ENCODE results near the gene SERINC5.
"Not testable (repeated sequence)": the region's sequence is repeated elsewhere in the genome, so short reads cannot be mapped to it uniquely, and the experiment has no call there.

Gene SERINC5

DNA sequence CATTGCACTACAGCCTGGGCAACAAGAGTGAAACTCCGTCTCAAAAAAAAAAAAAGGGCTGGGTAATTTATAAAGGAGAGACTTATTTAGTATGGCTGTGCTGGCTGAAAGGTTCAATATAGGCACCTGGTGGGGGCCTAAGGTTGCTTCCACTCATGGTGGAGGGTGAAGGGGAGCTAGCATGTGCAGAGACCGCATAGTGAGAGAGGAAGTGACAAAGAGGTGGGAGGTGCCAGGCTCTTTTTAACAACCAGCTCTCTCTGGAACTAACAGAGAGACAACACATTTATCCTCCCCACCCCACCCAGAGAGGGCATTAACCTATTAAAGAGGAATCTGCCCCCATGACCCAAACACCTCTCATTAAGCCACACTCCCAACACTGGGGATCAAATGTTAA, 28.9 kb upstream of the SERINC5 start:
- Histone ChIP-seq H3K27ac (ENCODE audit: insufficient read depth, low read length, poor library complexity, severe bottlenecking) (no peak overlapping the region), H3K4me1 (ENCODE audit: control insufficient read depth, insufficient read depth, low read length, poor library complexity, severe bottlenecking) (no peaks in the 10 kb centered on the region), H3K27me3 (replicated peaks; ENCODE audit: control insufficient read depth, insufficient read depth, low read length, poor library complexity, severe bottlenecking) (no peaks in the 10 kb centered on the region), H3K36me3 (ENCODE audit: control insufficient read depth, insufficient read depth, low read length) (no peaks in the 10 kb centered on the region), H3K4me3 (ENCODE audit: insufficient read depth, low read depth, low read length, poor library complexity, severe bottlenecking) (no peak overlapping the region), H3K9me3 (ENCODE audit: control insufficient read depth, low read length) (no peaks in the 10 kb centered on the region)
- DNase-seq = no peak

DNA sequence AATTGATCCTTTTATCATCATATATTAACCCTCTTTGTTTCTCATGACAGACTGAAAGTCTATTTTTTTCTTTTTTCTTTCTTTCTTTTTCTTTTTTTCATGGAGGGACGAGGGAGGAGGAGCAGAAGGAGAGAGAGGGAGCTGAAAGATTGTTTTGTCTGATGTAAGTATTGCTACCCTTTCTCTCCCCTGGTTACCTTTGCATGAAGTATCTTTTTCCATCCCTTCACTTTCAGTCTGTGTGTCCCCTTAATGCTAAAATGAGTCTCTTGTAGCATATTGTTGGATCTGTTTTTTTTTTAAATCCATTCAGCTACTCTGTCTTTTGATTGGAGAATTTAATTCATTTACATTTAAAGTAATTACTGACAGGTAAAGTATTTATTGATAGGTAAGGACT, 27.5 kb upstream of the SERINC5 start:
- Histone ChIP-seq H3K27ac (ENCODE audit: insufficient read depth, low read length, poor library complexity, severe bottlenecking) (no peak overlapping the region), H3K27me3 (replicated peaks; ENCODE audit: control insufficient read depth, insufficient read depth, low read length, poor library complexity, severe bottlenecking) (no peaks in the 10 kb centered on the region), H3K4me1 (ENCODE audit: control insufficient read depth, insufficient read depth, low read length, poor library complexity, severe bottlenecking) (no peaks in the 10 kb centered on the region), H3K9me3 (ENCODE audit: control insufficient read depth, low read length) (no peaks in the 10 kb centered on the region), H3K36me3 (ENCODE audit: control insufficient read depth, insufficient read depth, low read length) (no peaks in the 10 kb centered on the region), H3K4me3 (ENCODE audit: insufficient read depth, low read depth, low read length, poor library complexity, severe bottlenecking) (no peak overlapping the region)
- DNase-seq = no peak

DNA sequence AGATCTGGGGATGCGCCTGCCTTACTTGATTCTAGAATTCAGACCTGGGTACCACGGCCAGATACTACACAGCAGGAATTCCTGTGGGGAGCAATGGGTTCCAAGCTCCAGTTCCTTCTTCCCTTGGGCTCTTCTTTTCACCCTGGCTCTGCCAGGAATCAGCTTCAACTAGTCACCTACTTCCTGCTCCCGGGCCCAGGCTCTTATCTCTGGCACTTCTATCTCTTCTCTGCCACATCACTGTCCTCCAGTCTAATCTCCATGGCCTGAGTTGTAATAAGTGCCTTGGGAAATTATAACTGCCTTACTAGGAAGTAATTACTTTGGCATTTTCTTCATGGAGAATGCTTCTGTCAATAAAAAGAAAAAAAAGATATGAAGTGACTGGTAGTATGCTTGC, 26.2 kb upstream of the SERINC5 start:
- no peaks in the 10 kb centered on the region for H3K36me3 ChIP-seq (ENCODE audit: control insufficient read depth, insufficient read depth, low read length)
- no peak overlapping the region for H3K27ac ChIP-seq (ENCODE audit: insufficient read depth, low read length, poor library complexity, severe bottlenecking)
- no peaks in the 10 kb centered on the region for H3K27me3 ChIP-seq (replicated peaks; ENCODE audit: control insufficient read depth, insufficient read depth, low read length, poor library complexity, severe bottlenecking)
- no peak for DNase-seq
- no peaks in the 10 kb centered on the region for H3K4me1 ChIP-seq (ENCODE audit: control insufficient read depth, insufficient read depth, low read length, poor library complexity, severe bottlenecking)
- H3K4me3 ChIP-seq (ENCODE audit: insufficient read depth, low read depth, low read length, poor library complexity, severe bottlenecking) = no peak overlapping the region
- H3K9me3 ChIP-seq (ENCODE audit: control insufficient read depth, low read length) = no peaks in the 10 kb centered on the region

DNA sequence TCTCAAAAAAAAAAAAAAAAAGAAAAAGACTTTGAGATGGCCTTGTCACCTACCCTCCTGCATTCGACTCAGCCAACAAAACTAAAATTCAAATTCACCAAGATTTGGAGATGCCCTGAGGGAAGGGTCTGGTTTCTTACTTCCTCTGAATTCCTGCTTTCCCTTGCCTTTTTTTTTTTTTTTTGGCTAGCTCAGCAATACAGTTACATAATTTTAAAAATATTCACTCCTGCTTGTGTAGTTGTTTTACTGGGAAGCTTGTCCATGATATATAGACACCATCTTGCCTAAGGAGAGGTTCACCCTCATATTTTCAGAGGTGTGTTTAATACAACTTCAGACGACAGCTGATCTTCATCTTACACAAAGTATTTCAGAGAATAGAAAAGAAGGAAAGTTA, 21.3 kb upstream of the SERINC5 start:
- H3K4me1 ChIP-seq (ENCODE audit: control insufficient read depth, insufficient read depth, low read length, poor library complexity, severe bottlenecking) = no peaks in the 10 kb centered on the region
- no peaks in the 10 kb centered on the region for H3K27me3 ChIP-seq (replicated peaks; ENCODE audit: control insufficient read depth, insufficient read depth, low read length, poor library complexity, severe bottlenecking)
- no peaks in the 10 kb centered on the region for H3K9me3 ChIP-seq (ENCODE audit: control insufficient read depth, low read length)

DNA sequence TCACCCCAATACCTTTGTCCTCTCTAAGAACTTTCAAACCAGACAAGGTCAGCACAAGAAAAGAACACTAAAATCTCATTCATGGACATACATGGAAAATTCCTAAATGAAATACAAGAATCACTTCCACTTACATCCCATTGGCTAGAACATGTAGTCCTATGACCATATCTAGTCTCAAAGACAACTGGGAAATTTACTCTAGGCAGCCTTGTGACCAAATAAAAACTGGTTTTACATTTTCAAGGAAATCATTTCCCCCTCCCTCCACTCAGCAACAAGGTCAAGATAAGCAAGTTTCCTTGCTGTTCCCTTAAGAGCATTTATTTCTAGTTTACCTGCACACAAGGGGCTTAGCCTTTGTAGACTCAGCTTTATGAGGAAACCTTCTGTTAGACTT, 20.3 kb upstream of the SERINC5 start:
- no peaks in the 10 kb centered on the region for H3K4me1 ChIP-seq (ENCODE audit: control insufficient read depth, insufficient read depth, low read length, poor library complexity, severe bottlenecking)
- no peak overlapping the region for H3K4me3 ChIP-seq (ENCODE audit: insufficient read depth, low read depth, low read length, poor library complexity, severe bottlenecking)
- DNase-seq = no peak
- H3K27me3 ChIP-seq (replicated peaks; ENCODE audit: control insufficient read depth, insufficient read depth, low read length, poor library complexity, severe bottlenecking) = no peaks in the 10 kb centered on the region
- H3K36me3 ChIP-seq (ENCODE audit: control insufficient read depth, insufficient read depth, low read length) = no peaks in the 10 kb centered on the region
- H3K9me3 ChIP-seq (ENCODE audit: control insufficient read depth, low read length) = no peaks in the 10 kb centered on the region
- no peak overlapping the region for H3K27ac ChIP-seq (ENCODE audit: insufficient read depth, low read length, poor library complexity, severe bottlenecking)

More for the DNA sequence above, 21.3 kb upstream of the SERINC5 start:
- DNase-seq = no peak
- H3K27ac ChIP-seq (ENCODE audit: insufficient read depth, low read length, poor library complexity, severe bottlenecking) = no peak overlapping the region
- H3K4me3 ChIP-seq (ENCODE audit: insufficient read depth, low read depth, low read length, poor library complexity, severe bottlenecking) = no peak overlapping the region
- H3K36me3 ChIP-seq (ENCODE audit: control insufficient read depth, insufficient read depth, low read length) = no peaks in the 10 kb centered on the region

DNA sequence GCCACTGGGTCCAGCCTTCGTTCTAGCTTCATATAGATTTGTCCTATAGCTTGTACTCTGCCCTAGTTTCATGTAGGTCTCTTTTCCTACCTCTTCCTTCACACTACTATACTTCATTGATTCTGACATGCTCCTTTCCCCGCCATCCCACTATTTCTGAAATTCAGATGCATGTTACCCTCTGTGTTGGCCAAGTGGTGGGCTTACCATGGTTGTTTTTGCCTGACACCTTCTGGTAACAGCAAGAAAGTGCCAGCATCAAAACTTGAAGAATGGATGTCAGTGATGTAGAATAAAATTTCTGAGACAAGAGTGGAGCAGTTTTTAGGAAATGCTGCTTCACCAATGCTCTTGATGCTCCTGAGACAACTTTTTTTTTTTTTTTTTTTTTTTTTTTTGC, 19.5 kb upstream of the SERINC5 start:
- H3K27ac ChIP-seq (ENCODE audit: insufficient read depth, low read length, poor library complexity, severe bottlenecking) = no peak overlapping the region
- no peaks in the 10 kb centered on the region for H3K4me1 ChIP-seq (ENCODE audit: control insufficient read depth, insufficient read depth, low read length, poor library complexity, severe bottlenecking)
- no peaks in the 10 kb centered on the region for H3K36me3 ChIP-seq (ENCODE audit: control insufficient read depth, insufficient read depth, low read length)
- no peaks in the 10 kb centered on the region for H3K27me3 ChIP-seq (replicated peaks; ENCODE audit: control insufficient read depth, insufficient read depth, low read length, poor library complexity, severe bottlenecking)
- no peaks in the 10 kb centered on the region for H3K9me3 ChIP-seq (ENCODE audit: control insufficient read depth, low read length)
- no peak for DNase-seq
- H3K4me3 ChIP-seq (ENCODE audit: insufficient read depth, low read depth, low read length, poor library complexity, severe bottlenecking) = no peak overlapping the region

DNA sequence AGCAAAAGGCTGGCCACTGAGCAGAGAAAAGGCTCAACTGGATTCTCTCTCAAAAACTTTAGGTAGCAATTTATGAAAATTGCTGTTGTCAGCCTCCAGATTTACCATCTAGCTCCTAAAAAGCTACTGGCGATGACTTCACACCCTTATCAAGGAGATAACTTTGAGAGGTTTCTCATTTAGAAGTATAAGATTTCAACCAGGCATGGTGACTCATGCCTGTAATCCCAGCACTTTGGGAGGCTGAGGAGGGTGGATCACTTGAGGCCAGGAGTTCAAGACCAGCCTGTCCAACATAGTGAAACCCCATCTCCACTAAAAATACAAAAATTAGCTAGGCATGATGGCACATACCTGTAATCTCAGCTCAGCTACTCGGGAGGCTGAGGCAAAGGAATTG, 14.7 kb upstream of the SERINC5 start:
- not testable (repeated sequence) for H3K27me3 ChIP-seq (replicated peaks; ENCODE audit: control insufficient read depth, insufficient read depth, low read length, poor library complexity, severe bottlenecking); H3K9me3 ChIP-seq (ENCODE audit: control insufficient read depth, low read length); DNase-seq; H3K4me1 ChIP-seq (ENCODE audit: control insufficient read depth, insufficient read depth, low read length, poor library complexity, severe bottlenecking); H3K36me3 ChIP-seq (ENCODE audit: control insufficient read depth, insufficient read depth, low read length); H3K4me3 ChIP-seq (ENCODE audit: insufficient read depth, low read depth, low read length, poor library complexity, severe bottlenecking)
- H3K27ac ChIP-seq (ENCODE audit: insufficient read depth, low read length, poor library complexity, severe bottlenecking) = peak overlapping the region; percentile 34

DNA sequence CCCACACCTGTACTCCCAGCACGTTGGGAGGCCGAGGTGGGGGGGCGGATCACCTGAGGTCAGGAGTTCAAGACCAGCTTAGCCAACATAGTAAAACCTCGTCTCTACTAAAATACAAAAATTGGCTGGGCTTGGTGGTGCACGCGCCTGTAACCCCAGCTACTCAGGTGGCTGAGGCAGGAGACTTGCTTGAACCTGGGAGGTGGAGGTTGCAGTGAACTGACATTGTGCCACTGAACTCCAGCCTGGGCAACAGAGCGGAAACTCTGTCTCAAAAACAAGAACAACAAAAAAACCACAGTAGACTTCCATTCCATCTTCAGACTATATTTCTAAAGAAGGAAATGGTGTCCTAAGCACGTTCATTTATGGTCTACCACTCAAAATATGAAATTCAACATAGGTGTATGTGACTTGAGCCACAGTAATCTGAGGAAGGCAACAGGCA, 14.2 kb upstream of the SERINC5 start:
- Histone ChIP-seq H3K9me3 (ENCODE audit: control insufficient read depth, low read length) (no peaks in the 10 kb centered on the region), H3K36me3 (ENCODE audit: control insufficient read depth, insufficient read depth, low read length) (no peaks in the 10 kb centered on the region), H3K27me3 (replicated peaks; ENCODE audit: control insufficient read depth, insufficient read depth, low read length, poor library complexity, severe bottlenecking) (no peaks in the 10 kb centered on the region), H3K4me1 (ENCODE audit: control insufficient read depth, insufficient read depth, low read length, poor library complexity, severe bottlenecking) (no peaks in the 10 kb centered on the region), H3K27ac (ENCODE audit: insufficient read depth, low read length, poor library complexity, severe bottlenecking) (peak overlapping the region; percentile 34), H3K4me3 (ENCODE audit: insufficient read depth, low read depth, low read length, poor library complexity, severe bottlenecking) (no peak overlapping the region)
- peak in 1 of 3 donors; percentile 33 for DNase-seq

DNA sequence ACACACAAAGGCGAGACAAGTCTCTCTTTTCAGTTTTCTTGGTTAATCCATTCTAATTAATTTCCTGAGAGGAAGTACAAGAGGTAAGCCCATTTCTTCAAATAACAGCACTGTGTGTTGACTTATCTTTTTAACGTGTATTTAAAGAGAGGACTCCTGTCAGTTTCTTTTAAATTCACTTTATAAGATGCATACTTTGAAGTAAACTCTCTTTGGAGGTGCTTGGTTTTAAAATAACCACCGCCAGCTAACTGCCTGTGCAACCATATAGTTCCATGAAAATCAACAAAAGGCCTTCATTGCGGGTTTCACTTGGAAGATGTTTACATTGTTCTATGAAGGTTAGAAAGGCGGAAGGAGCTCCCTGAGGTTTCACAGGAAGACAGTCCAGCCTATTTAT, 13.1 kb upstream of the SERINC5 start:
- H3K27ac ChIP-seq (ENCODE audit: insufficient read depth, low read length, poor library complexity, severe bottlenecking) = no peak overlapping the region
- H3K4me1 ChIP-seq (ENCODE audit: control insufficient read depth, insufficient read depth, low read length, poor library complexity, severe bottlenecking) = no peaks in the 10 kb centered on the region
- DNase-seq = no peak
- H3K9me3 ChIP-seq (ENCODE audit: control insufficient read depth, low read length) = no peaks in the 10 kb centered on the region
- H3K27me3 ChIP-seq (replicated peaks; ENCODE audit: control insufficient read depth, insufficient read depth, low read length, poor library complexity, severe bottlenecking) = no peaks in the 10 kb centered on the region
- no peaks in the 10 kb centered on the region for H3K36me3 ChIP-seq (ENCODE audit: control insufficient read depth, insufficient read depth, low read length)
- no peak overlapping the region for H3K4me3 ChIP-seq (ENCODE audit: insufficient read depth, low read depth, low read length, poor library complexity, severe bottlenecking)

DNA sequence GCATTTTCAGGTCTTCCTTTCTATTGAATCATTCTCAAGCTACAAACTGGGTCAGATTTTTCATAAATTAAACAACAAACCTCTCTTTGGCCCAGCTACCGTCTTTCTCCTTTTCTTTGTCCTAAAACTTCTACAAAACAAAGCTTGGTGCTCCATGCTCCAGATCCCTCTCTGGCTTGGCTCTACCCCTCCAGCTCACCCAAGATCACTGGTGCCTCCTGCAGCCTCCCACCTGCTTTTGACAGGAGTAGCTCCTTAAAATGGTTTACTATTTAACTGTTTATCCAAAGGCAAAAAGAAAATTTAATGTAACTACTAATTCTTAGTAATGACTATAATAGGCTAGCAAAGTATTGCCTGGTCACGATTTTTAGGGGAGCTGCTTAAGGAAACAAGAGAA, 10.7 kb upstream of the SERINC5 start:
- no peak overlapping the region for H3K4me3 ChIP-seq (ENCODE audit: insufficient read depth, low read depth, low read length, poor library complexity, severe bottlenecking)
- H3K27ac ChIP-seq (ENCODE audit: insufficient read depth, low read length, poor library complexity, severe bottlenecking) = no peak overlapping the region
- H3K27me3 ChIP-seq (replicated peaks; ENCODE audit: control insufficient read depth, insufficient read depth, low read length, poor library complexity, severe bottlenecking) = no peaks in the 10 kb centered on the region
- no peaks in the 10 kb centered on the region for H3K4me1 ChIP-seq (ENCODE audit: control insufficient read depth, insufficient read depth, low read length, poor library complexity, severe bottlenecking)
- no peak for DNase-seq
- no peaks in the 10 kb centered on the region for H3K9me3 ChIP-seq (ENCODE audit: control insufficient read depth, low read length)
- no peaks in the 10 kb centered on the region for H3K36me3 ChIP-seq (ENCODE audit: control insufficient read depth, insufficient read depth, low read length)

DNA sequence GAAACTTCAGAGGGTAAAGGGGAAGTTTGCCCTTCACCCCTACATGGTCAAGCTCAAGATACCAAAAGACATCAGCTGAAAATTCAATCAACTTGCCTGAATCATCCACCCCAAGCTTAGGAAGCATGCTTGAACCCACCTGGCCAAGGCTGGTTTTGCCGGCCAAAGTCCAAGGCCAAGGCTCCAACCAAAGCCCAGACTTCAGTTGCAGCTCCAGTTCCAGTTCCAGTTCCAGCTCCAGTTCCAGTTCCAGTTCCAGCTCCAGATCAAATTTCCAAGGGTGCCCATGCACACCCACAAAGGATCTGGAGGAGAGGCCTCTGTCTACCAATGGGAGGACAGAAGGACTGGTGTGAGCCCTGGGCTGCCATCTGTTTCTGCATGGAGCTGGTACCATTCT, 4.6 kb upstream of the SERINC5 start:
- no peak overlapping the region for H3K27ac ChIP-seq (ENCODE audit: insufficient read depth, low read length, poor library complexity, severe bottlenecking)
- no peaks in the 10 kb centered on the region for H3K9me3 ChIP-seq (ENCODE audit: control insufficient read depth, low read length)
- DNase-seq = no peak
- no peaks in the 10 kb centered on the region for H3K27me3 ChIP-seq (replicated peaks; ENCODE audit: control insufficient read depth, insufficient read depth, low read length, poor library complexity, severe bottlenecking)
- H3K4me3 ChIP-seq (ENCODE audit: insufficient read depth, low read depth, low read length, poor library complexity, severe bottlenecking) = no peak overlapping the region
- no peaks in the 10 kb centered on the region for H3K36me3 ChIP-seq (ENCODE audit: control insufficient read depth, insufficient read depth, low read length)
- no peaks in the 10 kb centered on the region for H3K4me1 ChIP-seq (ENCODE audit: control insufficient read depth, insufficient read depth, low read length, poor library complexity, severe bottlenecking)

All from effector memory CD4-positive, alpha-beta T cell (primary cell).